ENCODE results near the gene FBXL3. TPM values are rescaled to one million over a fixed set of nuclear protein-coding genes. Genes with fewer than 3 reads are reported as not detected.

FBXL3 gene
- polyA plus RNA-seq, 3 donors, result 14.7 to 20.0 (median 19.0) TPM

- TF ChIP-seq, protein P1, sequence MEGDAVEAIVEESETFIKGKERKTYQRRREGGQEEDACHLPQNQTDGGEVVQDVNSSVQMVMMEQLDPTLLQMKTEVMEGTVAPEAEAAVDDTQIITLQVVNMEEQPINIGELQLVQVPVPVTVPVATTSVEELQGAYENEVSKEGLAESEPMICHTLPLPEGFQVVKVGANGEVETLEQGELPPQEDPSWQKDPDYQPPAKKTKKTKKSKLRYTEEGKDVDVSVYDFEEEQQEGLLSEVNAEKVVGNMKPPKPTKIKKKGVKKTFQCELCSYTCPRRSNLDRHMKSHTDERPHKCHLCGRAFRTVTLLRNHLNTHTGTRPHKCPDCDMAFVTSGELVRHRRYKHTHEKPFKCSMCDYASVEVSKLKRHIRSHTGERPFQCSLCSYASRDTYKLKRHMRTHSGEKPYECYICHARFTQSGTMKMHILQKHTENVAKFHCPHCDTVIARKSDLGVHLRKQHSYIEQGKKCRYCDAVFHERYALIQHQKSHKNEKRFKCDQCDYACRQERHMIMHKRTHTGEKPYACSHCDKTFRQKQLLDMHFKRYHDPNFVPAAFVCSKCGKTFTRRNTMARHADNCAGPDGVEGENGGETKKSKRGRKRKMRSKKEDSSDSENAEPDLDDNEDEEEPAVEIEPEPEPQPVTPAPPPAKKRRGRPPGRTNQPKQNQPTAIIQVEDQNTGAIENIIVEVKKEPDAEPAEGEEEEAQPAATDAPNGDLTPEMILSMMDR (IDR thresholded peaks at IDR 0.05), result no peak
- WGBS (ENCODE audit: insufficient coverage), result 38% methylated on average over 1 of the region's 3 CpGs
- intact Hi-C loops (cut with micrococcal nuclease), result loop anchor here (5.0 kb wide), 2 partner anchors 106 to 111 kb away; partner anchors contain the start of gene KCTD12 (in 1 of the 2)
- H3K27ac ChIP-seq (ENCODE audit: low read depth in 1 of 2, low read length in 2 of 2), result peak overlapping the region in 1 of 2 donors; percentile 93
- Mint-ChIP-seq H3K9me3 (no peaks in the 10 kb centered on the region), H3K27ac (peak overlapping the region in 5 of 7 donors; percentile 13 to 99 (median 95)), H3K27me3 (ENCODE audit: low read depth in 3 of 3) (peaks cover 0 to 7% (median 3%) of the 10 kb centered on the region in 3 donors), H3K36me3 (peaks cover 18 to 26% of the 10 kb centered on the region in 2 donors), H3K4me3 (peak overlapping the region; percentile 96 to 99), H3K4me1 (peaks cover 28% of the 10 kb centered on the region)
- H3K4me2 ChIP-seq (replicated peaks; ENCODE audit: extremely low read depth, low read length, poor library complexity, severe bottlenecking), result peak overlapping the region; percentile 95
- H3K9ac ChIP-seq (ENCODE audit: insufficient read depth, low read length, poor library complexity, severe bottlenecking), result peak overlapping the region; percentile 95
- H3K4me1 ChIP-seq (ENCODE audit: control insufficient read depth in 1 of 2, insufficient read depth in 2 of 2, low read length in 2 of 2), result peaks cover 14 to 17% of the 10 kb centered on the region in 2 donors
- H4K20me1 ChIP-seq (ENCODE audit: insufficient read depth, low read length), result no peaks in the 10 kb centered on the region
- H3K79me2 ChIP-seq (ENCODE audit: insufficient read depth, low read length), result peaks cover 37% of the 10 kb centered on the region
- H2AFZ ChIP-seq (ENCODE audit: insufficient read depth, low read depth, low read length, poor library complexity, severe bottlenecking), result peak overlapping the region; percentile 94
- DNase-seq, result peak in 1 of 3 donors; percentile 37
- H3K36me3 ChIP-seq (replicated peaks in 1 of 2; ENCODE audit: control insufficient read depth in 1 of 2, insufficient read depth in 2 of 2, low read length in 2 of 2), result peaks cover 11 to 29% of the 10 kb centered on the region in 2 donors
- peak overlapping the region; percentile 69 to 83 (median 78) for H3K4me3 ChIP-seq (replicated peaks in 1 of 3; ENCODE audit: low read depth in 2 of 3, low read length in 3 of 3)
- H3K27me3 ChIP-seq (ENCODE audit: control insufficient read depth in 2 of 2, insufficient read depth in 2 of 2, low read length in 2 of 2), result no peaks in the 10 kb centered on the region
- no peaks in the 10 kb centered on the region for H3K9me3 ChIP-seq (replicated peaks in 1 of 2; ENCODE audit: control insufficient read depth in 1 of 2, insufficient read depth in 1 of 2, low read length in 2 of 2)
Observed at GRCh38 chr13:76993021-76993420, 33.9 kb downstream of the FBXL3 start.

GRCh38 chr13:76992548-76993001 lies 34.4 kb downstream of the FBXL3 start:
- intact Hi-C loops (cut with micrococcal nuclease), result loop anchor here (5.0 kb wide), 2 partner anchors 105 to 110 kb away; partner anchors contain the start of gene KCTD12 (in 1 of the 2)
- TF ChIP-seq, protein P1 (IDR thresholded peaks at IDR 0.05), result no peak
- peak overlapping the region; percentile 93 to 99 (median 96) for H3K27ac Mint-ChIP-seq
- WGBS (ENCODE audit: insufficient coverage), result 2% methylated on average over 19 of the region's 20 CpGs
- no peaks in the 10 kb centered on the region for H3K9me3 Mint-ChIP-seq
- Histone ChIP-seq H3K4me3 (replicated peaks in 1 of 3; ENCODE audit: low read depth in 2 of 3, low read length in 3 of 3) (peak overlapping the region; percentile 69 to 83 (median 78)), H4K20me1 (ENCODE audit: insufficient read depth, low read length) (no peaks in the 10 kb centered on the region), H3K36me3 (replicated peaks in 1 of 2; ENCODE audit: control insufficient read depth in 1 of 2, insufficient read depth in 2 of 2, low read length in 2 of 2) (peaks cover 11 to 24% of the 10 kb centered on the region in 2 donors), H3K9ac (ENCODE audit: insufficient read depth, low read length, poor library complexity, severe bottlenecking) (peak overlapping the region; percentile 95), H3K27ac (ENCODE audit: low read depth in 1 of 2, low read length in 2 of 2) (peak overlapping the region; percentile 79 to 93), H3K4me2 (replicated peaks; ENCODE audit: extremely low read depth, low read length, poor library complexity, severe bottlenecking) (peak overlapping the region; percentile 95), H3K9me3 (replicated peaks in 1 of 2; ENCODE audit: control insufficient read depth in 1 of 2, insufficient read depth in 1 of 2, low read length in 2 of 2) (no peaks in the 10 kb centered on the region), H3K79me2 (ENCODE audit: insufficient read depth, low read length) (peaks cover 37% of the 10 kb centered on the region), H3K27me3 (ENCODE audit: control insufficient read depth in 2 of 2, insufficient read depth in 2 of 2, low read length in 2 of 2) (no peaks in the 10 kb centered on the region), H3K4me1 (ENCODE audit: control insufficient read depth in 1 of 2, insufficient read depth in 2 of 2, low read length in 2 of 2) (peaks cover 14 to 17% of the 10 kb centered on the region in 2 donors), H2AFZ (ENCODE audit: insufficient read depth, low read depth, low read length, poor library complexity, severe bottlenecking) (peak overlapping the region; percentile 94)
- peaks cover 0 to 7% (median 3%) of the 10 kb centered on the region in 3 donors for H3K27me3 Mint-ChIP-seq (ENCODE audit: low read depth in 3 of 3)
- peaks cover 13 to 23% of the 10 kb centered on the region in 2 donors for H3K36me3 Mint-ChIP-seq
- peak overlapping the region; percentile 96 to 99 for H3K4me3 Mint-ChIP-seq
- H3K4me1 Mint-ChIP-seq, result peaks cover 28% of the 10 kb centered on the region
- DNase-seq, result peak; percentile 15 to 76 (median 35)
